Activated CD8-positive, alpha-beta memory T cell treated with anti-CD3 and anti-CD28 coated beads for 48 hours (primary cell): ENCODE measurements around the gene RIPOR1.

Experiments
- DNase-seq, 3 experiments: peaks; one replicate each; pipeline ENCODE4 v3.0.0-alpha.2; 2020; ENCODE audit warnings: low read depth in 2 of 3, low spot score in 2 of 3

The RIPOR1 gene

DNA sequence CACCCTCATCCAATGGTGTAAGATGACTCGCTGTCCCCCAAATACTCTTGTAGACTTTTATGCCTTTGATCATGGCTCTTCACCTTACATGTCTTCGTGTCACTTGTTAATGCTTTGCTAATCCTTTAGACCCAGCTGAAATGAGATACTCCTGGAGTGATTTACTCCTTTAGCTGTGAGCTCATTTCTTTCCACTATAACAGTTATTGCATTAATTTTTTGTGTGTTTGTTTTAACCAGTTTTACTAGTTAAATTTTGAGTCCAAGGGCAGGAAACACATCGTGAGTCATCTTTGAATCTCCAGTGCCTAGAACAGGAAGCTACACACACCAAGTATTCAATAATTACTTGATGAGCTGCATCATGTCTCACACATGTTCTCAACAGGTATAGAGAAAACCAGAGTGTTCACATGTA, 27.2 kb downstream of the RIPOR1 start:
- no peak for DNase-seq

DNA sequence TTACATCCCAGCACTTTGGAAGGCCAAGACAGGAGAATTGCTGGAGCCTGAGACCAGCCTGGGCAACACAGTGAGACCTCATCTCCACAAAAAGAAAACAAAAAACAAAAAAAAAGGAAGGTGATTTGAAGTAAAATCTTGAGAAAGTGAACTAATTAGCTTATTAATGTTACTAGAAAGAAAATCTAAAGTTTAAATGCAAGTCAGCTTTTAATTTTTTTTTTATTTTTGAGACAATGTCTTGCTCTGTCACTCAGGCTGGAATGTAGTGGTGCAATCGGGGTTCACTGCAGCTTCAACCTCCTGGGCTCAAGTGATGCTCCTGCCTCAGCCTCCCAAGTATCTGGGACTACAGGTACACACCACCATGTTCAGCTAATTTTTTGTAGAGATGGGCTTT, 30.2 kb downstream of the RIPOR1 start:
- DNase-seq = no peak

DNA sequence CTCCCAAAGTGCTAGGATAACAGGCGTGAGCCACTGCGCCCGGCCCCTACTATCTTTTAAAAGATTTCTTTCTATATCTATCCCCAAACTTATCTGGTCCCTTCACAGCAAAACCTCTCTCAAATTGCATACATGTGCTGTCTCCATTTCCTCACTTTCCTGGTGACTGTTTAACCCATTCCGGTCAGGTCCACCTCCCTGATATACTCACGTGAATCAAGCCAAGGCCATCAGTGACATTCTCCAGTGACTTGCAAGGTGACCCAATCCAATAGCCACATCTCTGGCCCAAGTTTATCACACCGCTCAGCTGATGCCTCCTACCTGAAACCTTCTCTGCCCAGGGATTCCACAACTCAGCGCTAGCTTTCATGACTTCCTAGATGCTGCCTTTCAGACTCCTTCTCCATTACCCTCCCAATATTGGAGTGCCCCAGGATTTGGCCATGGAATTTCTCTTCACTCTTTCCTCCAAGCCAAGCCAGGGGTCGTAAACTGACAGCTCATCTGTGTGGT, 32.3 kb downstream of the RIPOR1 start:
- no peak for DNase-seq

DNA sequence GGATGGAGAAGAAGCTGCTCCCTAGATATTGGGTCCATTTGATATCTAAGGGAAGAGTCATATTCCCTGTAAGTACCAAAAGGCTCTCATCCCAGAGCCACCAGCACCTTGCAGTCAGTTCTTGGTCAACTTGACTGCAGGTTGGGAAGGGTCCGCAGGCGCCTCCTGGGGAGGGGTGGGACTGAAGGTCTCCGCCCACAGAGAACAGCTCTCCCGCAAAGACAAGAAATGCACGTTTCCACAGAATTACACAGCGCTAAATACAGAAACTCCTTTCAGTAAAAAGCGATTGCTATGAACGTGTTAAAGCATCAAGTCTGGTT, 32.8 kb downstream of the RIPOR1 start:
- DNase-seq = no peak

DNA sequence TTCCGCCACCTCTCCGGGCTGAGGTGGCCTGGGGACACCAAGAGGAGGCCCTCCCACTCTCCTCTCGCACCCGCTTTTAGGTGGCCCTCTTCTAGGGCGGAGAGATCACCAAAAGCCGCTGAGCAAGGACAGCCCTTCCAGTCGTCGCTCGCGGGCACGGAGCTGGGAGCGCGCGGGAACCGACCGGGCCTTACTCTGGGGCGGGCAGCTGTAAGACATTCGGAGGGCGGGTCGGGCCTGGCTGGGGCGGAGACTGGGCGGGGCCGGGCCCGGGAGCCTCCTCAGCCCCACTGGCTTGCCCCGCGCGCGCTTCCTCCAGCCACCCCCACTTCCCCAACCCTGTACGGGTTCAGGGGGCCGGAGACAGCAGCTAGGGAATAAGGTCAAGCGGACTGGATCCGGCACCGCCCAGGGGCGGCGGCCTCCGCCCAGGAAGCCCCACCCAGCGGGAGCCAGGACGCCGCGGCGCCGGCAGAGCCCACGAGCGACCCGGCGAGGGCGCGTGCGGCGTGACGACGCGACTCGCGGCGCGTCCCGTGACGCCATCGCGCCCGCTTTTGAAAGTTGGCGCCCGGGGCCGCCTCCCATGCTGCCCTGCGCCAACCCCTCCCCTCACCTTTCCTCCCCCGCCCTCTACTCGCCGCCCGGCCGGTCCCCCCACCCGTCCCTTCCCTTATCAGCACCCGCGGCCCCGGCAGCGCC, 33.3 kb downstream of the RIPOR1 start:
- peak; percentile 87 to 97 (median 92) for DNase-seq

DNA sequence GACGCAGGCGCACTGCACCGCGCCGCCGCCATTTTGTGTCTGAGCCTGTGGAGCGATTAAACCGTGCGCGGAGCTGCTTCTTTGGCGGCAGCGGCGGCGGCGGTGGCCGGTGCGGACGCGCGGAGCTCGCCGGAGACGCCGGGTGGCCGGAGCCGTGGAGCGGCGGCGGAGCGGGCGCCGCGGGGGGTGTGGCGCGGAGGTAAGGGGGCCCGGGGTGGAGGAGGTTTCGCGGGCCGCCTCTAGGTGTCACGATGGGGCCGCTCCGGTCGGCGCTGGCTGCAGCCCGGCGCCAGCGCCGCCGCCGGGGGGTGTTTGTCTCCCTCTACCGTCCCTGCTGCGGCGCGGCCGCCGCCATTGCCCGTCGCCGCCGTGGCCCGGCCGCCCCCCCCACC, 33.9 kb downstream of the RIPOR1 start, which contains the start of gene CTCF:
Gene CTCF (plus strand): TSS at position 1 of the 392 bp plus-strand sequence. CDS start 48,307 bp downstream, outside the sequence.
- peak; percentile 45 to 88 (median 76) for DNase-seq

DNA sequence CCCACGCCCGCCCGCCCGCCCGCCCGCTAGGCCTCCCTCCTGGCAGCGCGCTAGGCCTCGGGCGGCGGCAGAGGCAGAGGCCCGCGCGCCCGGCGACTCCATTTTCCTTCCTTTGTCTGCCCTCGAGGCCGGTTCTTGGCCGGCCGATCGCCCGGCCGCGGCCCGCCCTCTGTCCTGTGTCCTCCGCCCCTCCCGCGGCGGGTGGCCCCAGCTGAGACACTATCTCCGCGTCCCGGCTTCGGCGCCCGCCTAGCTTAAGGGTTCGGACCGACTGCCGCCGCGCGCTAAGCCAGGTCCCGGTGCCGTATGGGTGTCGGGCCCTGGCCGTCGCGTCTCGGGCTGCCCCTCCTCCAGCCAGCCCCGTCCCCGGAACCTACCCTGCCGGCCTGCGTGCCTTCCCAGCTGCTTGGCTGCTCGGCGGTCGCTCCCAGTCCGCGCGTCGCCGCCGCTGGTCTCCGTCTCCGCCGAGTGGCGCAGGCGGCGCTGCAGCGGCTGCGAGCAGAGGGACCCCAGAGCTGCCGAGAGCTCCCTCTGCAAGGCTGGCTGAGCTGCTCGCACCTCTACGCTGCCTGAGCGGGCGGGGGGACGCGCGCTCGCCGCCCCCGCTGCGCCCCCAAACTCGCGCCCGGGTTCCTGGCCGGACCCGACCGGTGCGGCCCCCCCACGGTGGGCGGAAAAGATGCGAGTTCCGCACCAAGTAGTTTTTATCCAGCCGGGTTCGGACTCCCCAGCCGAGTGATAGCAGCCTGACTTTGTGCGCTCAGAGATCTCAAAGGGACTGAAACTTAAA, 34.5 kb downstream of the RIPOR1 start:
- DNase-seq = peak in 2 of 3 experiments; percentile 36 to 51

DNA sequence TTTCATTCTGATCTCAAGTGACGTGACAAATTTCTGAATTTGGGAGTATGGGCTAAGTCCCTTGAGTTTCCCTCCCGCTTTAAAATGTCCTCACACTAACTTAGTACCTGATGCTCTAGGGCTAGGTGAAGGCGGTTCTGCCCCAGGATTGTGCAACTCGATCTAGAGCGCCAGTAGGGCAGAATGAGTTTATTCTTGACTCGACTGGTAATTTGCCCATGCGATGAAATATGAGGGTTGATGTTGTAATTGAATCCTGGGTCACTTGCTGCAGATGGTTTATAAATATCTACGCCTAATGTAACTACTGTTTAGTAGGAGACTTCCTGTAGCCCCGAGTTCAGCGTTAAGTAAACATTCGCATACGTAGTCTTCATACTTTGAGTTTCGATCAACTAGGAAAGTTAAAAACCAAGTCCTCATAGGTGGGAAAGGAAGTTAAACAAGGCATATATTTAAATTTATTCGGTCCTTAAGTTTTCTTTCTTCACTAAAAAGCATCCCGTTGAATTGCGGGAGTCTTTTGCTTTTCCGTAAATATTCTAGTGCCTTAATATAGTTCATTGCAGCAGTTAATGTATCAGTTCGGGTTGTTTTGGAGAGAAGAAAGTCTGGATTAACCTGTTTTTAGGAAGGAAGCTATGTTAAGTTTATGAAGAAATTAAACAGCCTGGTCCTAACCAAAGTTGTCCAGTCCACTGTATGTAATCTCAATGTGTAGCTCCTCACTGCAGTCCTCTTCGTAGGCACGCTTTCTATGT, 35.3 kb downstream of the RIPOR1 start:
- DNase-seq = no peak

DNA sequence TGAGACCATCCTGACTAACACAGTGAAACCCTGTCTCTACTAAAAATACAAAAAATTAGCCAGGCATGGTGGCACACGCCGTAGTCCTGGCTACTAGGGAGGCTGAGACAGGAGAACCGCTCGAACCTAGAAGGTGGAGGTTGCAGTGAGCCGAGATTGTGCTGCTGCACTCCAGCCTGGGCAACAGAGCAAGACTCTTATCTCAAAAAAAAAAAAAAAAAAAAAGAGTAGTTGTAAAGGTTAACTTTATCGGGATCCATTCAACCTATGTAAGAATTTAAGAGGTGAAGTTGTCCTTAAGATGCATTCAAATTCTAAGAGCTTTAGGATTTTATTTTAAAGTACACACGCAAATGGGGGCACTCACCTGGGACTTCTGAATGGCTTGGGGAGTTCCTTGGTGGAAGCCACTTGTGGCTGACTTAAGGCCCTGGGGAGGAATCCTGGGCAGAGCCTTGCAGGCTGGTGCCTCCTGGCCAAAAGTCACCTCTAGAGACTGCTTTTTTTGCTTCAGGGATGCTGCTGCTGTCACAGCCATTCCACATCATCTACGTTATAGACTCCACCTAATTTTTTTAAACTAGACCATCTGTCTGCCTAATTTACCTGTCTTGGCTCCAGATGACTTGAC, 37.0 kb downstream of the RIPOR1 start:
- DNase-seq = no peak

DNA sequence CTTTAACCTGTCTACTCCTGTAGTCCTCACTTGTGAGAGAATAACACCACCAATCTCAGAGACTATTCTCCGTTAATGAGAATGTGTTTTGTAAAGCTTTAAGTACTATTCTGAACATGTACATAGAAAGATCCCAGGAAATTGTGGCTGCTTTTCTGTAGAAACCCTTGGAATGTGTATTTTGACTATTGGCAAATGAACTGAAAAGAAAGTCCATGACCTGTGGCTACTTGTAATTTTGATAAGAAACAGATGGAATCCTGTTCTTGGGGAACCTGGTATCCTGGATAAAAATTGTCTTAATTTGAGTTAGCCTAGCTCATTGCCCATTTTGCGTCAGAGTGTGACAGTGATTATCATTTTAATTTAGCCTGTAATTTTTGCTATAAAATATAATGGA, 42.8 kb downstream of the RIPOR1 start:
- DNase-seq = no peak

DNA sequence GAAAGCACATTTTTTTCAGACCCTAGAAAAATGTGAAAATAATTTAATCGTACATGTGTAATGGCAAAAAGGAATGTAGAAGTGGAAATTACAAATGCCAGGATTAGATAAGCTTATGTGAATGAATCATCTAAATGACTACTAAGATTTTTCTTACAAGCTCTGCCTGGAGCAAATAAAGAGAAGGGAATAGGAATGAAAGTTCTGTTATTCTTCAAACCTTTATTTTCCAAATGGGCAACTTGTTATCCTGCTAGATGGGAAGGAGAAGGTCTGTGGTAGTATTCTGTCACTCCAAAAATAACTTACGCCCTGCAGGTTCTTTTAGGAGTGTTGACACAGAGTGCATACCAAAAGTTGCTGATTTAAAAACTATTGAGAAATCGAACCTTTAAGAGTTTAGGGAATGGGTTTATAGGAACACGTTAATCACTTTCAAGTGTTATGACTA, 43.4 kb downstream of the RIPOR1 start:
- DNase-seq = no peak

DNA sequence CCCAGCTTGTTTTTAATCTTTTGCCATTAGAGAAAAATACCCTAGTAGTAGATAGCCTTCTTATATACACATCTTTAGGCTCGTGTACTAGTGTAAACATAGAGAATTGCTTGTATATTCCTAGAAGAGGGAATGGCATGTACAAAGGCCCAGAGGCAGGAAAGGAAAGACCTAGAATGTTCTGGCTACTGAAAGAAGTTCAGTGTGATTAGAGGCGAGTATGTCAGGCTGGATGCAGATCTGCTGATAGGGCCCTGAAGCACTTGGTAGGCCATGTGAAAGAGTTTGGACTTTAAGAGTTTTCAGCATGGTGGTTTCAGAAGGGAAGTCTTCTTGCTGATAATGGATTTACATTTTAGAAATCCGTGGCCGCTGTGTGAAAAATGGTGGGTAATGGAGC, 51.1 kb downstream of the RIPOR1 start:
- DNase-seq = no peak

DNA sequence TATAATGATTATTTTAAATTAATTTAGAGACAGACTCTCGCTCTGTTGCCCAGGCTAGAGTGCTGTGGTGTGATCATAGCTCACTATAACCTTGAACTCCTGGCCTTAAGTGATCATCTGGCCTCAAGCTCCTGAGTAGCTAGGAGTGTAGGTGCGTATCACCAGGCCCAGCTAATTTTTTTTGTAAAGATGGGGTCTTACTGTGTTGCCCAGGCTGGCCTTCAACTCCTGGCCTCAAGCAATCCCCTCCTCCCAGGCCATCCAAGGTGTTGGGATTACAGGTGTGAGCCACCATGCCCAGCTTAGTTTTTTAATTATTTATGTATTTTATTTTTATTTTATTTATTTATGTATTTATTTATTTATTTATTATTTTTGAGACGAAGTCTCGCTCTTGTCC, 51.6 kb downstream of the RIPOR1 start:
- DNase-seq = no peak

DNA sequence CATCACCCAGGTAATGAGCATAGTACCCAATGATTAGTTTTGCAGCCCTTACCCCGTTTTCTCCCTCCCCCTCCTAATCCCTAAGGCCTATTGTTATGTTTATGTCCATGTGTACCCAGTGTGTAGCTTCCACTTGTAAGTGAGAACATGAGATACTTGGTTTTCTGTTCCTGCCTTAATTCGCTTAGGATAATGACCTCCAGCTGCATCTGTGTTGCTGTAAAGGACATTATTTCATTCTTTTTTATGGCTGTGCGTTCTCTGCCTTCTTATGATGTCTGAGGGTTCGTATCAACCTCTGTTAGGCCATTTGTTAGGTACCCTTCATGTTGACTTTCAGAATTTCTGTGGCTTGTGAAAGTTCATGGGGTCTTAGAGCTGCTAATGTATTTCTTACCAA, 64.7 kb downstream of the RIPOR1 start:
- DNase-seq = no peak

DNA sequence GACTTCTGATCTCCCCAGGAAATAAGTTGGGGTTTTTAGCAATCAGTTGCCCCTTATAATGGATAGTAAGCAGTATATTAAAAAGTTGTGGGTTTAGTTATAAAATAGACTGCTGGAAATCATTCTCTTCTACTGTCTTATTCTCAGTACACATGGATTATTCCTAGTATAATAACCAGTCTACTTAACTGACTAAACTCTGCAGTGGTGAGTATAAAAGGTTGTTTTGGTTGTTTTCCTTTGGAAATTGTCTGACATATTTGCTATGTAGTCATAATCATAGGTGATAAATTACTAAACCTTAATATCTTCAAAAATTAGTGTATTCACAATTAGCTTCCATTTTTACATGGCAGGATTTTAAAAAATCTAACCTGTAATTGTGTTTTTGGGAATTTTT, 65.1 kb downstream of the RIPOR1 start:
- DNase-seq = no peak

DNA sequence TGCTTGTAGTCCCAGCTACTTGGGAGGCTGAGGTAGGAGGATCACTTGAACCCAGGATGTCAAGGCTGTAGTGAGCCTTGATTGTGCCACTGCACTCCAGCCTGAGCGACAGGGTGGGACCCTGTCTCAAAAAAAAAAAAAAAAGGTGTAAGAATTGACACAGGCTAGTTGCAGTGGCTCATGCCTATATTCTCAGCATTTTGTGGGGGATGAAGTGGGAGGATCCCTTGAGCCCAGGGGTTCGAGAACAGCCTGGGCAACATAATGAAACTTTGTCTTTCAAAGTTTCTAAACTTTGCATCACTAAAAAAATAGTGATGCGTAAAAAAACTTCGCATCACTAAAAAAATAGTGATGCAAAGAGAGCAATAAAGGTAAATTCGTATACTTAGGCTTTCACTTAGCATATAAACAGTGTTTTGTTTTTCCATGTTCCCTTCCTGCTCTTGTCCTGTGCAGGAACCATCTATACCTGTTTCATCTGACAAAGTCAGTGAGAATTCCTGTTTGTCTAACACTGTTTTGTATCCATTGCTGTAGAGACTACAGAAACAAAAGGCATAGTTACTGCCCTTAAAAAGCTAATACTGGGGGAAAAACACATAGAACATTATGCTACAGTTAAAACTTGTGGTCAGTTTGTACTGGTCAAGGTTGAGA, 65.8 kb downstream of the RIPOR1 start:
- no peak for DNase-seq

DNA sequence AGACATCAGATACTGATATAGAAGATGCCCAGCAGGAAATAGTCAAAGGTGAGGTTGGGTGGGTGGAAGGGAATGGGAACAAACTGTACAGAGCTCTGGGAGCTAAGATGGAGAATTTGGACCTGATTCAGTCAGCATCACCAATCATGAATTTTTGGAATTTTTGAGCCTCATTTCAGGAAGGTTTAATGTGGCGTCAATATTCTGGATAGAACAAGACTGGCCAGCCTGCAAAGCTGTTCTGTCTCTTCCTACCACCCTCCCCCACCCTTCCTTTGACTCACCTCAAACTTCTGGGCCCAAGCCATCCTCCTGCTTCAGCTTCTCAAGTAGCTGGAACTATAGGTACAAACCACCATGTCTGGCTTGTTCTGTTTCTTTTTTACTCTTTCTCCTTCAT, 66.3 kb downstream of the RIPOR1 start:
- no peak for DNase-seq
